HUES48 (cell line): Measurements from ENCODE around the gene MED15.
"Not testable (repeated sequence)": the region's sequence is repeated elsewhere in the genome, so short reads cannot be mapped to it uniquely, and the experiment has no call there.

Experiments used
- H3K27ac ChIP-seq: one replicate; pipeline ENCODE4 v1.7.0; 2013; ENCODE audit warnings: low read depth, low read length, inconsistent platforms
- H3K27me3 ChIP-seq: 2 replicates; pipeline ENCODE4 v1.6.1; 2013; ENCODE audit warnings: mild to moderate bottlenecking, low read length; ENCODE audit not compliant: control insufficient read depth, insufficient read depth
- H3K36me3 ChIP-seq: 2 replicates; pipeline ENCODE4 v1.6.1; 2013; ENCODE audit warnings: low read length; ENCODE audit not compliant: control insufficient read depth, insufficient read depth
- H3K4me1 ChIP-seq: 2 replicates; pipeline ENCODE4 v1.6.1; 2013; ENCODE audit warnings: mild to moderate bottlenecking, low read length; ENCODE audit not compliant: control insufficient read depth, insufficient read depth
- H3K4me3 ChIP-seq: 2 replicates; pipeline ENCODE4 v1.5.1; 2013; ENCODE audit warnings: mild to moderate bottlenecking, low read depth, low read length
- H3K9ac ChIP-seq: 2 replicates; pipeline ENCODE4 v1.6.1; 2013; ENCODE audit warnings: mild to moderate bottlenecking, low read depth, low read length, moderate library complexity
- H3K9me3 ChIP-seq: 2 replicates; pipeline ENCODE4 v1.6.1; 2013; ENCODE audit warnings: low read length; ENCODE audit not compliant: control insufficient read depth, insufficient read depth

Gene MED15

DNA sequence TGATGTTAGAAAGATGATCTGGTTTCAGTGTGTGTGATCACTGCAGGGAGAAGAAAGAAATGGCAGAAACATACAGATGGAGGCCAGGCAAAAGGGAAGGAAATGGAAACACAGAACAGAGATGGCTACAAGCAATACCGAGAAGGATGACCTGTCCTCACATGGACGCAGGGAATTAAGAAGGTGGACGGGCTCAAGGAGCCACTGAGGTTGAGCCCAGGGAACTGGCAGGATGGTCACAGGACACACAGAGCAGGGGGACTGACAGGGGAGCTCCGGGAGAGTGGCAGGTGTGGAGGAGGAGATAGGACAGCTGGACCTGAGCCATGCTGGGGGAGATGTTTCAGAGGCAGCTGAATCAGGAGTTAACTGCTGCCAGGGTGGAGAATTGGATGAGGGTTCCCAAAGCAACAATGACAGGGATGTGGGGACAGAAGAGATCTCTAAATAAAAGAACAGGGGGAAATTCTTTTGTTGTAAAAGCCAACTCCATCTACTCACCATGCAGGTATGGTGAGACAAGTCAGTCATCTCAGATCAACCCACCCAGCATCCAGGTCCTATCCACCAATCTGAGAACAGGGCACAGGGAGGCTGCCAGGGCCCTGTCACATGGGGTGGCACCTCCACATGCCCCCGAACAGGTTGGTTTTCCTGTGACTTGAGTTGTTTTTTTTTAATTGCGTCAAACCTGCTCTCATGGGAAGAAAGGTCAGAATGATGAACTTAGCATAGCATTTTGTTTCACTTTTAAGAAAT, 38.1 kb upstream of the MED15 start:
- Histone ChIP-seq H3K9ac (no peak overlapping the region), H3K4me3 (no peak overlapping the region), H3K27ac (no peak overlapping the region), H3K9me3 (no peaks in the 10 kb centered on the region), H3K36me3 (0 out of 2 replicates have a peak, but pooled peaks cover 11% of the 10 kb centered on the region), H3K27me3 (no peaks in the 10 kb centered on the region), H3K4me1 (no peaks in the 10 kb centered on the region)

GRCh38 chr22:20470525-20470924, 36.9 kb upstream of the MED15 start:
- H3K4me1 ChIP-seq, H3K27ac ChIP-seq, H3K4me3 ChIP-seq, H3K27me3 ChIP-seq, H3K9me3 ChIP-seq, H3K36me3 ChIP-seq, H3K9ac ChIP-seq: not testable (repeated sequence)

- Histone ChIP-seq H3K36me3 (0 out of 2 replicates have a peak, but pooled peaks cover 6% of the 10 kb centered on the region), H3K27ac (no peak overlapping the region), H3K9ac (no peak overlapping the region), H3K4me3 (no peak overlapping the region), H3K4me1 (no peaks in the 10 kb centered on the region), H3K27me3 (no peaks in the 10 kb centered on the region), H3K9me3 (no peaks in the 10 kb centered on the region)
Observed at GRCh38 chr22:20471126-20471833, 36.1 kb upstream of the MED15 start.

GRCh38 chr22:20472629-20473442, 34.6 kb upstream of the MED15 start:
- no peaks in the 10 kb centered on the region for H3K27me3 ChIP-seq
- H3K4me1 ChIP-seq: no peaks in the 10 kb centered on the region
- no peak overlapping the region for H3K4me3 ChIP-seq
- no peak overlapping the region for H3K27ac ChIP-seq
- H3K9me3 ChIP-seq: no peaks in the 10 kb centered on the region
- H3K9ac ChIP-seq: no peak overlapping the region
- 0 out of 2 replicates have a peak, but pooled peaks cover 6% of the 10 kb centered on the region for H3K36me3 ChIP-seq

DNA sequence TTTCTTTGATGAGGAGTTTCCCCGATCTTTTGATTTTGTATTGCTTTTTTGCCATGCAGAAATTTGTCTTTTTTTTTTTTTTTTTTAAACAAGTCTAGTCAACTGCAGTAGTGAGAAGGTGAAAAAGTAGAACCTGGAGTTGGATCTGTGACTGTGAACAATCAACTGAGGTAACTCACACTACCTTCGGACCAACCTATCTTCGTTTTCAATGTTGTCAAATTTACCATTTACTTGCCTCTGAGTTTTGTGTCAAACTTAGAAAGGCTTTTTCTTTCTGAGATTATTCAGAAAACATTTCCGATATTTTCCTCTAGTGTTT, 32.3 kb upstream of the MED15 start:
- no peaks in the 10 kb centered on the region for H3K9me3 ChIP-seq
- no peak overlapping the region for H3K9ac ChIP-seq
- H3K27ac ChIP-seq: no peak overlapping the region
- H3K36me3 ChIP-seq: 0 out of 2 replicates have a peak, but pooled peaks cover 6% of the 10 kb centered on the region
- H3K4me3 ChIP-seq: no peak overlapping the region
- H3K27me3 ChIP-seq: no peaks in the 10 kb centered on the region
- H3K4me1 ChIP-seq: no peaks in the 10 kb centered on the region

DNA sequence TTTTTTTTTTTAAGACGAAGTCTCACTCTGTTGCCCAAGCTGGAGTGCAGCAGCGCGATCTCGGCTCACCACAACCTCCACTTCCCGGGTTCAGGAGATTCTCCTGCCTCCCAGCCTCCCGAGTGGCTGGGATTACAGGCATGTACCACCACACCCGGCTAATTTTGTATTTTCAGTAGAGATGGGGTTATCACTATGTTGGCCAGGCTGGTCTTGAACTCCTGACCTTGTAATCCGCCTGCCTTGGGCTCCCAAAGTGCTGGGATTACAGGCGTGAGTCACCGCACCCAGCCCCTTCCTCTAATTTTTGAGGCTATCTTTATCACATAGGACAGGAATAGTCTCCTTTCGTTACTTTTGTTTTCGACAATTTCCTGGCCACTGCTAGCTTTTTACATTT, 31.8 kb upstream of the MED15 start:
- not testable (repeated sequence) for H3K9ac ChIP-seq, H3K9me3 ChIP-seq, H3K27ac ChIP-seq, H3K27me3 ChIP-seq, H3K36me3 ChIP-seq, H3K4me1 ChIP-seq, H3K4me3 ChIP-seq

DNA sequence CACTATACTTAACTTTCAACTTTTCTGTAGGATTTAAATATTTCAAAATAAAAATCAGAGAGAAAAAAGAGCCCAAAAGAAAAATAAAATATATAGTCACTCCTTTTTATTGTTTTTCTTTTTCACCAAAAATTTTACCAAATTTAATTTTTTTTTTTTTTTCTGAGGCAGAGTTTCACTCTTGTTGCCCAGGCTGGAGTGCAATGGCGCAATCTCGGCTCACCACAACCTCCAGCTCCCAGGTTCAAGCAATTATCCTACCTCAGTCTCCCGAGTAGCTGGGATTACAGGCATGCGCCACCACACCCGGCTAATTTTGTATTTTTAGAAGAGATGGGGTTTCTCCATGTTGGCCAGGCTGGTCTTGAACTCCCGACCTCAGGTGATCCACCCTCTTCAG, 29.4 kb upstream of the MED15 start:
- not testable (repeated sequence) for H3K4me3 ChIP-seq, H3K27ac ChIP-seq, H3K36me3 ChIP-seq, H3K9me3 ChIP-seq, H3K9ac ChIP-seq, H3K27me3 ChIP-seq, H3K4me1 ChIP-seq

GRCh38 chr22:20479612-20480196, 27.7 kb upstream of the MED15 start:
- H3K9me3 ChIP-seq: no peaks in the 10 kb centered on the region
- no peaks in the 10 kb centered on the region for H3K27me3 ChIP-seq
- H3K9ac ChIP-seq: no peak overlapping the region
- no peak overlapping the region for H3K4me3 ChIP-seq
- H3K27ac ChIP-seq: no peak overlapping the region
- H3K4me1 ChIP-seq: no peaks in the 10 kb centered on the region
- H3K36me3 ChIP-seq: no peaks in the 10 kb centered on the region

GRCh38 chr22:20483143-20483506, 24.3 kb upstream of the MED15 start:
- not testable (repeated sequence) for H3K9me3 ChIP-seq, H3K9ac ChIP-seq, H3K36me3 ChIP-seq, H3K4me3 ChIP-seq, H3K27ac ChIP-seq, H3K27me3 ChIP-seq, H3K4me1 ChIP-seq

GRCh38 chr22:20483771-20484170, 23.6 kb upstream of the MED15 start:
- H3K9me3 ChIP-seq: no peaks in the 10 kb centered on the region
- H3K27ac ChIP-seq: no peak overlapping the region
- H3K9ac ChIP-seq: no peak overlapping the region
- H3K36me3 ChIP-seq: peaks cover 5% of the 10 kb centered on the region; the same call in 1 of the 2 replicates
- H3K27me3 ChIP-seq: no peaks in the 10 kb centered on the region
- no peaks in the 10 kb centered on the region for H3K4me1 ChIP-seq
- H3K4me3 ChIP-seq: no peak overlapping the region
